ENCODE measurements around the gene SH3RF2.
"Not testable (repeated sequence)": the region's sequence is repeated elsewhere in the genome, so short reads cannot be mapped to it uniquely, and the experiment has no call there.

Gene SH3RF2

DNA sequence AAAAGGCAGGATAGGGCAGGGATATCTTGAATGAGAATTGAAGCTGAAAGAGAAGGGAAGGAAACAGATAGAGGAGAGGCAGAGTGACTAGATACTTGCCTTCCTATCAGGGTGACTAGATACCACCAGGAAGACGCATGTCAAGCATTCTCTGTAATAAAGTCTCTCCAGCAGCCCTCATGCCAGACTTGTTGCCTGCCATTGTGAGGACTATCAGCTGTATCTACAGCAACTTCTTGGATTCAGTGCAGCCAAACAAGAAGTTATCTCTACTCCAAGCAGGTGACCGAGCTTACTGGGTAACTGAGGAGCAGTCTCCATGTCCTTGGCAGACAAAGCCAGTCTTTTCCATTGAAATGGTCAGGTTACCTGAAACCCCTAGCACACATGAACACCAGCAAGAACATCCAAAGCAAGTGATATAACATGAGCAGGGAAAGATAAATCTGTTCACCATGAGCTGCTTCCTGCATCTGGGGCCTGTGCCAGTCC is 9.3 kb downstream of the SH3RF2 start:
- peak overlapping the region in 7 of 21 experiments; percentile 25 to 56 (median 42) for H3K27ac ChIP-seq

GRCh38 chr5:145946112-145946861 is 9.9 kb downstream of the SH3RF2 start:
- H3K27ac ChIP-seq = peak overlapping the region in 7 of 21 experiments; percentile 25 to 56 (median 42)

More for the DNA sequence above, 9.3 kb downstream of the SH3RF2 start:
- no peak overlapping the region for H3K4me3 ChIP-seq

GRCh38 chr5:145947581-145947980 is 11.2 kb downstream of the SH3RF2 start:
- H3K27ac ChIP-seq = no peak overlapping the region
- H3K4me3 ChIP-seq = no peak overlapping the region

More at GRCh38 chr5:145946112-145946861, 9.9 kb downstream of the SH3RF2 start:
- H3K4me3 ChIP-seq = no peak overlapping the region

- H3K4me3 ChIP-seq = no peak overlapping the region
- H3K27ac ChIP-seq = peak overlapping the region in 9 of 21 experiments; percentile 3 to 79 (median 40)
Measured at GRCh38 chr5:145948047-145948446, 11.7 kb downstream of the SH3RF2 start.

DNA sequence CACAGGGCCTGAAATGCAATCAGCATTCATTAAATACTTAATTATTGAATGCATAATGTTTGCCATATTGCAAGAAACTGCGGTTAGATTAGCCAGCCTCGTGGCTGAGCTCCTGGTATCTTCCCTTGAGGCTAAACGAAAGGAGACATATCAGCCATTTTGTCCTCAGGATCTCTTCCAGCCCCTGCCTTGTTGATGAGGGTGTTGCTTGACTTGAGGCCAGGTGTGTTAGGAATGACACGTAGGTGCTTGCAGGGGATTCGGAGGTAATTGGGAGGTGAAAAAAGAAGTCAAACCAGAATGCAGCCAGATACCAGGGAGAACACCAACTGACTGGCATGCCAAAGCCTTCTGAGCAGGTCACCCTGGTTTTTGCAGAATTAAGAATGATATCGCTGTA is 12.5 kb downstream of the SH3RF2 start:
- Histone ChIP-seq H3K4me3 (no peak overlapping the region), H3K27ac (peak overlapping the region in 11 of 21 experiments; percentile 4 to 79 (median 55))

DNA sequence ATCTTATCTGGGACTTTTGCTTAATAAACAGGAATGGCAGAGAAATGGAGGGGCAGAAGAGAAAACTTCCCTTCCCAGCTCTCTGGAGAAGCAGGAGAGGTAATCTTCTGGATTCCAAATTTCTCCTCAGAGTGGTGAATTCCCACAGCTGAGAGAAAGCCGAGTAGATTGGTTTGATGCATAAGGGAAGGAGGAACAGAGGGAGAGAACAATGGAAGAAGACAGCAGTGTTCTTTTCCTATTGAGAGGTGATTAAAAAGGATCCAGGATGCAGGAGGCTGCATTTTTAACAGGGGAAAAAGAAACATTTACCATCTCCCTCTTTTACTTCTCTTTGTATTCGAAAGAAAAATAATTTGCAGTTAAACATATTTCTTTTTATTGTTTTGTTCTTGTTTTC is 13.1 kb downstream of the SH3RF2 start:
- H3K27ac ChIP-seq = peak overlapping the region in 8 of 21 experiments; percentile 4 to 61 (median 44)
- no peak overlapping the region for H3K4me3 ChIP-seq

GRCh38 chr5:145951071-145951470 is 14.7 kb downstream of the SH3RF2 start:
- no peak overlapping the region for H3K27ac ChIP-seq
- no peak overlapping the region for H3K4me3 ChIP-seq

DNA sequence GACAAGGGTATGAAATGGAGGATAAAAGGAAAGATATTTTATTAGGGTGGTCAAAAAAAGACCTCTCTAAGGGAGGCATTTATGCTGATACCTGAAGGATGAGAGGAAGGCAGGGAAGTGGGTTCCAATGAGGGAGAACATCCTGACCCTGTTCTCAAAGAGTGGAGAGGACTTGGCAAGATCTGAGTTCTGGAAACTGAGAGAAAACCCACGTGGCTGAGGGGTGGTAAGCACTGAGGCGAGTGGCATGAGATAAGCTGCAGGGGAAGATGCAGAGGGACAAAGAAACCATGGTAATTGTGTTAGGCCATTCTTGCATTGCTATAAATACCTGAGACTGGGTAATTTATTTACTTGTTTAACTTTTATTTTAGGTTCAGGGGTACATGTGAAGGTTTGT is 16.8 kb downstream of the SH3RF2 start:
- no peak overlapping the region for H3K4me3 ChIP-seq
- H3K27ac ChIP-seq = no peak overlapping the region

DNA sequence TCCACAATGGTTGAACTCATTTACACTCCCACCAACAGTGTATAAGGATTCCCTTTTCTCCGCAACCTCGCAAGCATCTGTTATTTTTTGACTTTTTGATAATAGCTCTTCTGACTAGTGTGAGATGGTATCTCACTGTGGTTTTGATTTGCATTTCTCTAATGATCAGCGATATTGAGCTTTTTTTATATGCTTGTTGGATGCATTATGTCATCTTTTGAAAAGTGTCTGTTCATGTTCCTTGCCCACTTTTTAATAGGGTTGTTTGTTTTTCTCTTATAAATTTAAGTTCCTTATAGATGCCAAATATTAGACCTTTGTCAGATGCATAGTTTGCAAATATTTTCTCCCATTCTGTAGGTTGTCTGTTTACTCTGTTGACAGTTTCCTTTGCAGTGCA is 17.8 kb downstream of the SH3RF2 start:
- not testable (repeated sequence) for H3K27ac ChIP-seq, H3K4me3 ChIP-seq

DNA sequence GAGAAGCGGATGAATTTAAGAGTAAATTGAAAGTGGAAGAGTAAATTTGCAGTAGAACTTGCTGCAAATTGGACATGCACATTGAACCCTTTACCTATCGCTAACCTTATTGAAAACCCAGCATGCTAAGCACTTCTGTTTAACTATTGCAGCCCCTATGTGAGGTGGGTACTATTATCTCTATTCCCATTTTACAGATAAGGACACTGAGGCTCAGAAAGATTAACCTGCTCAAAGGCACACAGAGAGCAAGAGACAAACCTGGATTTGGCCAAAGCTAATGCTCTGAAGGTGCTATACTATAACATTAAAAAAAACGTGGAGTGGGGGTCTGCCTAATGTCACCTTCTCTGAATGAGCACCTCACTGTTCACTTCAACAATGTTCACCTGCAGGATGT is 21.0 kb downstream of the SH3RF2 start:
- H3K4me3 ChIP-seq = no peak overlapping the region
- H3K27ac ChIP-seq = no peak overlapping the region

- H3K27ac ChIP-seq = no peak overlapping the region
- no peak overlapping the region for H3K4me3 ChIP-seq
Measured at GRCh38 chr5:145958436-145958835, 22.1 kb downstream of the SH3RF2 start.

GRCh38 chr5:145960166-145960565 is 23.8 kb downstream of the SH3RF2 start:
- H3K27ac ChIP-seq = no peak overlapping the region
- no peak overlapping the region for H3K4me3 ChIP-seq

GRCh38 chr5:145960848-145961600 is 24.6 kb downstream of the SH3RF2 start:
- H3K4me3 ChIP-seq = no peak overlapping the region
- no peak overlapping the region for H3K27ac ChIP-seq

GRCh38 chr5:145962001-145962400 is 25.6 kb downstream of the SH3RF2 start:
- no peak overlapping the region for H3K4me3 ChIP-seq

GRCh38 chr5:145964008-145964407 is 27.6 kb downstream of the SH3RF2 start:
- not testable (repeated sequence) for H3K27ac ChIP-seq, H3K4me3 ChIP-seq

More at GRCh38 chr5:145962001-145962400, 25.6 kb downstream of the SH3RF2 start:
- H3K27ac ChIP-seq = no peak overlapping the region

- Histone ChIP-seq H3K4me3 (no peak overlapping the region), H3K27ac (no peak overlapping the region)
Measured at GRCh38 chr5:145965804-145966203, 29.4 kb downstream of the SH3RF2 start.

GRCh38 chr5:145967296-145967695 is 30.9 kb downstream of the SH3RF2 start:
- Histone ChIP-seq H3K4me3 (no peak overlapping the region), H3K27ac (no peak overlapping the region)

GRCh38 chr5:145968970-145969713 is 32.8 kb downstream of the SH3RF2 start:
- Histone ChIP-seq H3K27ac (no peak overlapping the region), H3K4me3 (no peak overlapping the region)

DNA sequence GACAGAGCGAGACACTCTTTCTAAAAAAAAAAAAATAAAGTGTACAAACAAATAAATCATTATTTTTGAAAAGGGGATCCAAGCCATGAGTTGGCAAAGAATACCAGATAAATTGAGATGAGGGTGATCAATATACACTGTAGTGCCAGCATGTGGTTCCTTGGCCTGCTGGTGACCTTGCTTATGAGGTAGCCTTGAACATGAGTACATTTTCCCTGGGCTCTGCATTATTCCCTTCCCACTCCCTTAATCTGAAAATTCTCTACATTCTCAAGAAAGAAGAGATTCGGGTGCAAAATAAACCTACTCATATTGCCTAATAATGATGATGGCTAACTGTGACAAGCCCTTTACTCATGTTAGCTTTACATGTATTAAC is 33.3 kb downstream of the SH3RF2 start:
- Histone ChIP-seq H3K4me3 (no peak overlapping the region), H3K27ac (no peak overlapping the region)

DNA sequence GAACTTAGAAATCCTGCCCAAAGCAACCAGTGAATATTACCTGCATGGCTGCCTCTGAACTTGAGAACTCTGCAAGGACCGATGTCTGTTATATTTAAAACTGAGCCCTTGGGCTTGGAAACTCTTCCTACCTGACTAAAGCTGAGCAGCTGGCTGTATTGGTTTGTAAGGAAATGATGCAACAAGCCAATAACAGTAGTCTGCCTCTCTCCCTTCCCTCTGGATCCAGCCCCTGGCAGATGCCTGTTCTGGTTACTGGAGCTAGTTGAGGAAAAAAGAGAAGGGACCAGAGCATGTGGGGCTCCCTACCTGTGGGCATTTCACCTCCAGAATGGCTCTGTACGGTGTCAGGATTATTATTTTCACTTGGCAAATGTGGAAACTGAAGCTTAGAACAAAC is 34.7 kb downstream of the SH3RF2 start:
- Histone ChIP-seq H3K27ac (no peak overlapping the region), H3K4me3 (no peak overlapping the region)

Data from skin epidermis (tissue), 12 donors.